ENCODE data around the gene MAGT1. TPM values are rescaled to one million over a fixed set of nuclear protein-coding genes. Genes with fewer than 3 reads are reported as not detected.
"Not testable (repeated sequence)": the region's sequence is repeated elsewhere in the genome, so short reads cannot be mapped to it uniquely, and the experiment has no call there.

Gene MAGT1
- polyA plus RNA-seq, 1 of the 3 experiments (the other 2 are of a cell fraction): 24.1 TPM

- TF ChIP-seq REST (IDR thresholded peaks at IDR 0.05; ENCODE audit: low read depth, low read length) (no peak), EZH2phosphoT487 (IDR thresholded peaks at IDR 0.05; ENCODE audit: borderline replicate concordance, low read depth) (no peak), FOSL2 (IDR thresholded peaks at IDR 0.05; ENCODE audit: borderline replicate concordance, low read depth) (no peak), TAF1 (IDR thresholded peaks at IDR 0.05; ENCODE audit: borderline replicate concordance, low read depth, low read length) (no peak), TCF12 (IDR thresholded peaks at IDR 0.05) (no peak), MXI1 (IDR thresholded peaks at IDR 0.05; ENCODE audit: low read depth, low read length) (no peak), MEF2A (IDR thresholded peaks at IDR 0.05; ENCODE audit: borderline replicate concordance, low read depth) (no peak)
Measured at GRCh38 chrX:77924320-77924859, 29.2 kb upstream of the MAGT1 start (continued).

- no peaks in the 10 kb centered on the region for H3K9me3 ChIP-seq
- H3K4me1 ChIP-seq (ENCODE audit: control insufficient read depth in 1 of 2, insufficient read depth in 2 of 2, low read depth in 1 of 2, low read length in 1 of 2): no peaks in the 10 kb centered on the region
- H2AFZ ChIP-seq (ENCODE audit: low read depth): no peak overlapping the region
- no peaks in the 10 kb centered on the region; the same call in 1 of the 2 replicates for H3K27me3 ChIP-seq (ENCODE audit: insufficient read depth)
- peaks cover 3% of the 10 kb centered on the region; the same call in 1 of the 2 replicates for H4K20me1 ChIP-seq (ENCODE audit: insufficient read depth)
- ChIA-PET POLR2A (no interaction called here), CTCF (no interaction called here)
- H3K79me2 ChIP-seq (ENCODE audit: insufficient read depth): 0 out of 2 replicates have a peak, but pooled peaks cover 6% of the 10 kb centered on the region
- no peaks in the 10 kb centered on the region for H3K9me2 ChIP-seq
- H3K36me3 ChIP-seq (replicated peaks in 1 of 2; ENCODE audit: control insufficient read depth in 1 of 2, insufficient read depth in 2 of 2, low read length in 1 of 2): no peaks in the 10 kb centered on the region
- no peaks in the 10 kb centered on the region for H3F3A ChIP-seq (replicated peaks; ENCODE audit: insufficient read depth)
- no peak for TF ChIP-seq RFX5 (IDR thresholded peaks at IDR 0.05; ENCODE audit: low read length)
- no peak for TF ChIP-seq TEAD4 (IDR thresholded peaks at IDR 0.05; ENCODE audit: borderline replicate concordance, insufficient read depth)
- no peak for TF ChIP-seq GABPA (IDR thresholded peaks at IDR 0.05; ENCODE audit: low read depth)
- no peak for TF ChIP-seq JUND (IDR thresholded peaks at IDR 0.05)
- TF ChIP-seq FOXJ3 (CRISPR knock-in tag; IDR thresholded peaks at IDR 0.05): no peak
- TF ChIP-seq MEF2A (IDR thresholded peaks at IDR 0.05; ENCODE audit: borderline replicate concordance, low read depth): no peak
- TF ChIP-seq EZH2phosphoT487 (IDR thresholded peaks at IDR 0.05; ENCODE audit: borderline replicate concordance, low read depth): no peak
- TF ChIP-seq GATA2 (CRISPR knock-in tag; IDR thresholded peaks at IDR 0.05): no peak
- TF ChIP-seq POLR2AphosphoS5 (IDR thresholded peaks at IDR 0.05; ENCODE audit: low read depth, low read length): no peak
- no peak for TF ChIP-seq CTCF (IDR thresholded peaks at IDR 0.05)
- TF ChIP-seq PBX3 (IDR thresholded peaks at IDR 0.05): no peak
- TF ChIP-seq RCOR1 (IDR thresholded peaks at IDR 0.05; ENCODE audit: low read length): no peak
- H3K4me3 ChIP-seq (ENCODE audit: low read depth in 2 of 2, low read length in 1 of 2): no peak overlapping the region
- no peak for DNase-seq
- no peak overlapping the region for H3K4me2 ChIP-seq
- H3K9ac ChIP-seq: no peak overlapping the region
- no peak overlapping the region for H3K27ac ChIP-seq (ENCODE audit: low read depth in 2 of 2, low read length in 1 of 2)
Measured at GRCh38 chrX:77922787-77923186, 27.6 kb upstream of the MAGT1 start.

- H3K4me2 ChIP-seq; H2AFZ ChIP-seq (ENCODE audit: low read depth); H3K9me2 ChIP-seq; H3K9me3 ChIP-seq; H4K20me1 ChIP-seq (ENCODE audit: insufficient read depth); H3F3A ChIP-seq (replicated peaks; ENCODE audit: insufficient read depth); DNase-seq; H3K27ac ChIP-seq (ENCODE audit: low read depth in 2 of 2, low read length in 1 of 2); POLR2A ChIA-PET; H3K27me3 ChIP-seq (ENCODE audit: insufficient read depth); H3K4me3 ChIP-seq (ENCODE audit: low read depth in 2 of 2, low read length in 1 of 2); H3K9ac ChIP-seq; H3K36me3 ChIP-seq (replicated peaks in 1 of 2; ENCODE audit: control insufficient read depth in 1 of 2, insufficient read depth in 2 of 2, low read length in 1 of 2); H3K79me2 ChIP-seq (ENCODE audit: insufficient read depth); H3K4me1 ChIP-seq (ENCODE audit: control insufficient read depth in 1 of 2, insufficient read depth in 2 of 2, low read depth in 1 of 2, low read length in 1 of 2): not testable (repeated sequence)
- CTCF ChIA-PET: interaction anchor here (1.1 kb wide), 1 partner anchor 51 kb away, joined by 3 read pairs; no protein-coding TSS in a partner anchor
- WGBS (ENCODE audit: low lambda C conversion rate): 41% methylated on average over 6 of the region's 6 CpGs
Measured at GRCh38 chrX:77919370-77919769, 24.1 kb upstream of the MAGT1 start.
